PFSK-1 (cell line): ENCODE data around the gene ZNF185.

Experiments used
- FOXP2 ChIP-seq: optimal IDR thresholded peaks from 2 replicates; pipeline ENCODE3; 2011; ENCODE audit warnings: borderline replicate concordance, control low read depth, inconsistent platforms; ENCODE audit not compliant: insufficient read depth; ENCODE audit errors: extremely low read length, extremely low read depth
- POLR2AphosphoS5 ChIP-seq: IDR thresholded peaks from 2 replicates; pipeline ENCODE4 v1.6.1; 2012; ENCODE audit warnings: low read depth, mild to moderate bottlenecking, control low read depth, low read length, moderate library complexity
- SIN3A ChIP-seq: IDR thresholded peaks from 2 replicates; pipeline ENCODE4 v1.6.1; 2012; ENCODE audit warnings: mild to moderate bottlenecking, low read length, moderate library complexity, borderline replicate concordance; ENCODE audit not compliant: insufficient read depth
- TAF1 ChIP-seq: IDR thresholded peaks from 2 replicates; pipeline ENCODE4 v1.6.1; 2012; ENCODE audit warnings: low read length, control low read depth, borderline replicate concordance; ENCODE audit not compliant: insufficient read depth
- TF ChIP-seq, protein P1 (sequence below), 2 experiments: IDR thresholded peaks; 2 replicates each; pipeline versions ENCODE4 v1.6.1 to v1.8.0; 2011 to 2012; ENCODE audit warnings: low read depth in 2 of 2, low read length in 2 of 2, control low read depth in 1 of 2, inconsistent platforms in 1 of 2, mild to moderate bottlenecking in 1 of 2, moderate library complexity in 1 of 2; ENCODE audit not compliant: insufficient read depth in 1 of 2

DNA sequence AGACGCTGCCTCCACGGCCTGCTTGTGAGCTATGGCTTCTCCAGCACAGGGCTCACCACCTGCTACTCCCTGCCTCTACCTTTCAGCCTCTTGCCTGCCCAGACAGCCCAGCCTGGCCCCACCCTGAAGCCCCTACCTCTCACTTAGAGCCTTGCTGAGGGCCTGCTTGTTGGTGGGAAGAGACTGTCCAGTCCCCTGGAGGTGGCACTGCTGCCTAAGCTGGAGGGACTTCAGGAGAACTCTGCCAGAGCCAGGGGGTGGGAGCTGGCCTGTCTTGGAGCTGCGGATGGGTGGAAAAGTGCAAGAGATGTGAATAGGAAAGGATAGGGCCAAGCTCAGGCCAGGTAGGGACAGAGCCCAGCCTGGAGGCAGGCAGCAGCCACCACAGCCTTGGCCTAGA, 2.7 kb upstream of the ZNF185 start:
- TF ChIP-seq TAF1, result no peak
- TF ChIP-seq, protein P1, sequence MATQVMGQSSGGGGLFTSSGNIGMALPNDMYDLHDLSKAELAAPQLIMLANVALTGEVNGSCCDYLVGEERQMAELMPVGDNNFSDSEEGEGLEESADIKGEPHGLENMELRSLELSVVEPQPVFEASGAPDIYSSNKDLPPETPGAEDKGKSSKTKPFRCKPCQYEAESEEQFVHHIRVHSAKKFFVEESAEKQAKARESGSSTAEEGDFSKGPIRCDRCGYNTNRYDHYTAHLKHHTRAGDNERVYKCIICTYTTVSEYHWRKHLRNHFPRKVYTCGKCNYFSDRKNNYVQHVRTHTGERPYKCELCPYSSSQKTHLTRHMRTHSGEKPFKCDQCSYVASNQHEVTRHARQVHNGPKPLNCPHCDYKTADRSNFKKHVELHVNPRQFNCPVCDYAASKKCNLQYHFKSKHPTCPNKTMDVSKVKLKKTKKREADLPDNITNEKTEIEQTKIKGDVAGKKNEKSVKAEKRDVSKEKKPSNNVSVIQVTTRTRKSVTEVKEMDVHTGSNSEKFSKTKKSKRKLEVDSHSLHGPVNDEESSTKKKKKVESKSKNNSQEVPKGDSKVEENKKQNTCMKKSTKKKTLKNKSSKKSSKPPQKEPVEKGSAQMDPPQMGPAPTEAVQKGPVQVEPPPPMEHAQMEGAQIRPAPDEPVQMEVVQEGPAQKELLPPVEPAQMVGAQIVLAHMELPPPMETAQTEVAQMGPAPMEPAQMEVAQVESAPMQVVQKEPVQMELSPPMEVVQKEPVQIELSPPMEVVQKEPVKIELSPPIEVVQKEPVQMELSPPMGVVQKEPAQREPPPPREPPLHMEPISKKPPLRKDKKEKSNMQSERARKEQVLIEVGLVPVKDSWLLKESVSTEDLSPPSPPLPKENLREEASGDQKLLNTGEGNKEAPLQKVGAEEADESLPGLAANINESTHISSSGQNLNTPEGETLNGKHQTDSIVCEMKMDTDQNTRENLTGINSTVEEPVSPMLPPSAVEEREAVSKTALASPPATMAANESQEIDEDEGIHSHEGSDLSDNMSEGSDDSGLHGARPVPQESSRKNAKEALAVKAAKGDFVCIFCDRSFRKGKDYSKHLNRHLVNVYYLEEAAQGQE (IDR thresholded peaks at IDR 0.05; ENCODE audit: insufficient read depth in 1 of 2, low read depth in 2 of 2, low read length in 2 of 2), result no peak
- no peak for TF ChIP-seq POLR2AphosphoS5
- TF ChIP-seq SIN3A, result no peak
- TF ChIP-seq FOXP2, result no peak
